HFFc6 (cell line): ENCODE data around the gene ZDHHC22. TPM values are rescaled to one million over a fixed set of nuclear protein-coding genes. Genes with fewer than 3 reads are reported as not detected.
A peak's percentile ranks its signal among the peaks of the same experiment; 100 is the strongest.

Source experiments
- DNase-seq: peaks from one replicate; pipeline ENCODE4 v3.0.0-alpha.2; 2018
- H3K27ac Mint-ChIP-seq: 2 replicates; pipeline ENCODE4 v1.8.0; 2020; ENCODE audit warnings: mild to moderate bottlenecking, mixed read lengths
- H3K27me3 Mint-ChIP-seq: 2 replicates; pipeline ENCODE4 v1.8.0; 2021; ENCODE audit warnings: mild to moderate bottlenecking, moderate library complexity, mixed read lengths; ENCODE audit not compliant: insufficient read depth
- H3K36me3 Mint-ChIP-seq: 2 replicates; pipeline ENCODE4 v1.8.0; 2021; ENCODE audit warnings: low read depth, mixed read lengths
- H3K4me1 Mint-ChIP-seq: 2 replicates; pipeline ENCODE4 v1.8.0; 2020; ENCODE audit warnings: low read depth, mixed read lengths
- H3K4me3 Mint-ChIP-seq: 2 replicates; pipeline ENCODE4 v1.8.0; 2020; ENCODE audit warnings: mild to moderate bottlenecking, moderate library complexity, mixed read lengths
- H3K9me3 Mint-ChIP-seq: 2 replicates; pipeline ENCODE4 v1.8.0; 2020; ENCODE audit warnings: mild to moderate bottlenecking, mixed read lengths
- total RNA-seq, 6 experiments: library from RNA; stranded (reverse); fragmentation: NEBNext Ultra II Directional; extraction: Animal tissue kit (Norgen Biotek cat#: 25700); gene quantifications; 2 replicates in 1 of 6; 3 replicates in 5 of 6; pipeline ENCODE4 v1.2.3, GENCODE V29; 2021
- TF ChIP-seq, protein P1 (sequence below): fragments of 200-600 bp; sonication (generic); IDR thresholded peaks from 2 replicates; pipeline ENCODE4 v1.5.0; 2021; ENCODE audit warnings: antibody characterized with exemption, mild to moderate bottlenecking

ZDHHC22 gene
- total RNA-seq, 6 experiments from 2014 or later: not detected

GRCh38 chr14:77139540-77140358, 1.8 kb downstream of the ZDHHC22 start:
- Mint-ChIP-seq H3K4me3 (peak overlapping the region; percentile 48), H3K9me3 (no peaks in the 10 kb centered on the region), H3K27me3 (peaks cover 37% of the 10 kb centered on the region), H3K4me1 (peaks cover 7% of the 10 kb centered on the region; the same call in 1 of the 2 replicates), H3K36me3 (no peaks in the 10 kb centered on the region), H3K27ac (no peak overlapping the region)
- no peak for DNase-seq
- TF ChIP-seq, protein P1, sequence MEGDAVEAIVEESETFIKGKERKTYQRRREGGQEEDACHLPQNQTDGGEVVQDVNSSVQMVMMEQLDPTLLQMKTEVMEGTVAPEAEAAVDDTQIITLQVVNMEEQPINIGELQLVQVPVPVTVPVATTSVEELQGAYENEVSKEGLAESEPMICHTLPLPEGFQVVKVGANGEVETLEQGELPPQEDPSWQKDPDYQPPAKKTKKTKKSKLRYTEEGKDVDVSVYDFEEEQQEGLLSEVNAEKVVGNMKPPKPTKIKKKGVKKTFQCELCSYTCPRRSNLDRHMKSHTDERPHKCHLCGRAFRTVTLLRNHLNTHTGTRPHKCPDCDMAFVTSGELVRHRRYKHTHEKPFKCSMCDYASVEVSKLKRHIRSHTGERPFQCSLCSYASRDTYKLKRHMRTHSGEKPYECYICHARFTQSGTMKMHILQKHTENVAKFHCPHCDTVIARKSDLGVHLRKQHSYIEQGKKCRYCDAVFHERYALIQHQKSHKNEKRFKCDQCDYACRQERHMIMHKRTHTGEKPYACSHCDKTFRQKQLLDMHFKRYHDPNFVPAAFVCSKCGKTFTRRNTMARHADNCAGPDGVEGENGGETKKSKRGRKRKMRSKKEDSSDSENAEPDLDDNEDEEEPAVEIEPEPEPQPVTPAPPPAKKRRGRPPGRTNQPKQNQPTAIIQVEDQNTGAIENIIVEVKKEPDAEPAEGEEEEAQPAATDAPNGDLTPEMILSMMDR: peak; percentile 77

DNA sequence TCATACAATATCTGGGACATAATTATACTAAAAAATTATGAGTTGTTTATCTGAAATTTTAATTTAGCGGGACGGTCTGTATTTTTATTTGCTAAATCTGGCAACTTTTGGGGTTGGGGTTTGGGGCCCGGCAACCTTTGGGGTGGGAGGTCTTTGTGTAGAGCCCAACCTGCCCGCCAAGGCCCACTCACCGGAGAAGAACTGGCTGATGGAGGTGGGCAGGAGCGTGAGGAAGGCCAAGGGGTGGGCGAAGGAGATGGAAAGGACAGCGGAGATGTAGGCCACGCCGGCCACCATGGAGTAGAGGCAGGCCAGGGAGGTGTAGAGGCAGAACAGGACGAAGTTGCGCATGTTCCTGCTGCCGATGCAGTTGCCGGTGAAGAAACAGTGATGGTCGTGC, 2.6 kb downstream of the ZDHHC22 start:
- H3K4me1 Mint-ChIP-seq: peaks cover 7% of the 10 kb centered on the region; the same call in 1 of the 2 replicates
- H3K36me3 Mint-ChIP-seq: no peaks in the 10 kb centered on the region
- no peak overlapping the region for H3K4me3 Mint-ChIP-seq
- TF ChIP-seq, protein P1: no peak
- no peak for DNase-seq
- peaks cover 42% of the 10 kb centered on the region for H3K27me3 Mint-ChIP-seq
- no peaks in the 10 kb centered on the region for H3K9me3 Mint-ChIP-seq
- H3K27ac Mint-ChIP-seq: no peak overlapping the region

GRCh38 chr14:77133720-77134338, 7.8 kb downstream of the ZDHHC22 start:
- peak; percentile 12 for DNase-seq
- peaks cover 36% of the 10 kb centered on the region for H3K27me3 Mint-ChIP-seq
- TF ChIP-seq, protein P1: no peak
- no peak overlapping the region for H3K4me3 Mint-ChIP-seq
- H3K36me3 Mint-ChIP-seq: no peaks in the 10 kb centered on the region
- H3K9me3 Mint-ChIP-seq: no peaks in the 10 kb centered on the region
- H3K4me1 Mint-ChIP-seq: no peaks in the 10 kb centered on the region
- H3K27ac Mint-ChIP-seq: no peak overlapping the region

DNA sequence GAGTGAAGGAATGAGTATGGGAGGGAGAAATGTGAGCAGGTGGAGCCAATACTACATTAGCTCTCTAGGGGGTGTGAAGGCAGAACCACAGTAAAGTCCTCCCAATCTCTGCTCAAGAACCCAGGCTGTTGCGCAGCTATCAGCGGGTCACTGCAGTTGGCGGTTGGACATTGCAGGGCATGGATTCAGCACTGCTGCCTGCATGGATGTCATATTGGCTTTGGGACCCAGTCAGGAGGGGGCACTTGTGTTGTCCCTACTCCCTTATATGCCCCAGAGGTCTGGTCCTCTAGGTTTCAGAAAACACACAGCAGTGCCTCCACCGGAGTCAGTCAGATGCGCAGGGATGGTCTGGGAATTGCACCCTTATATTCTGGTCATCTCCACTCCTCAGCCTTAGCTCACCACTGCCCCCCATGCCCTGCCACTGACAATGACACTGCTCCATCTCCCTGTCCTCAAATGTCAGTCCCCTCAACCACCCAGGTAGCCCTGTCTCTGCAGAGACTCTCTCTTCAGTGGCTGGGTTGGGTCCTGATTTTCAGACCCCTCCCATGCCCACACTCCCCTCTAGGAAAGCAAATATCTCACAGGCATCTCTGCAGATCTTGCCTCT, 9.6 kb downstream of the ZDHHC22 start:
- Mint-ChIP-seq H3K4me3 (no peak overlapping the region), H3K27me3 (peaks cover 36% of the 10 kb centered on the region)

DNA sequence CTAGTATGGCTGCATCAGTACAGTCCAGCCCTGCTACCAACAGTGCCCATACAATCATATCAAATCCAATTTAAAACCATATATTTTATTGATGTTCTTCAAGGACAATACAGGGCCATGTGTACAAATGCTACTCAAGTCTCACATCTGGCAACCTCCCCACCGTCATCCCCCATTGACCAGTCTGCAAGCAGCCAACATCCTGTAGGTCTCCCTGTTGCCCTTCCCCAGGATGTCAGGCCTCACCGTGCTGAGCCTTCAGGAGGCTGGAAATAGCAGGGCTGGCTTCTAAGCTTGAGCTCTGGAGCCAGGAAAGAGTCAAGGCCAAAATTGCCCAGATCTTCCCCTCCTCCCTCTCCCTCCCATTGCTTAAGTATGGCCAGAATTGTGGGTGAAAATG, 10.4 kb downstream of the ZDHHC22 start:
- no peak overlapping the region for H3K27ac Mint-ChIP-seq
- DNase-seq: no peak
- H3K4me3 Mint-ChIP-seq: no peak overlapping the region
- H3K9me3 Mint-ChIP-seq: no peaks in the 10 kb centered on the region
- no peaks in the 10 kb centered on the region for H3K36me3 Mint-ChIP-seq
- TF ChIP-seq, protein P1: no peak
- peaks cover 6% of the 10 kb centered on the region; the same call in 1 of the 2 replicates for H3K4me1 Mint-ChIP-seq
- peaks cover 38% of the 10 kb centered on the region for H3K27me3 Mint-ChIP-seq

More for the DNA sequence above, 9.6 kb downstream of the ZDHHC22 start:
- TF ChIP-seq, protein P1: peak; percentile 11; the same call in 1 of the 2 replicates
- H3K27ac Mint-ChIP-seq: no peak overlapping the region
- no peaks in the 10 kb centered on the region for H3K36me3 Mint-ChIP-seq
- no peak for DNase-seq
- no peaks in the 10 kb centered on the region for H3K9me3 Mint-ChIP-seq
- peaks cover 6% of the 10 kb centered on the region; the same call in 1 of the 2 replicates for H3K4me1 Mint-ChIP-seq
